ENCODE results near the gene NPIPA1. TPM values are rescaled to one million over a fixed set of nuclear protein-coding genes. Genes with fewer than 3 reads are reported as not detected.
A peak's percentile ranks its signal among the peaks of the same experiment; 100 is the strongest.
"Not testable (repeated sequence)": the region's sequence is repeated elsewhere in the genome, so short reads cannot be mapped to it uniquely, and the experiment has no call there.

Gene NPIPA1
- total and polyA plus RNA-seq, 2 of the 13 experiments (the other 11 are each of a cell fraction or from before 2014, with no cell fraction given) = 75.9 to 183 TPM

GRCh38 chr16:14989291-14990281 lies 52.3 kb downstream of the NPIPA1 start:
- ATAC-seq (peak; percentile 95), DNase-seq (ENCODE audit: low spot score) (peak; percentile 21)
- CTCF ChIA-PET (ENCODE audit: low intra/inter-chr PET ratio, low total read pairs); intact Hi-C loops (cut with micrococcal nuclease; ENCODE audit: unreplicated experiment); BruUV-seq (replicated peaks); FAIRE-seq; POLR2A ChIA-PET; H2AFZ ChIP-seq (ENCODE audit: low read length); H3K9me3 ChIP-seq (ENCODE audit: low read length); in situ Hi-C loops (cut with HindIII; ENCODE audit: extremely low pct_ligation_motif_present, low pct_unique_long_range_greater_than_20kb); H3K27me3 ChIP-seq (ENCODE audit: control insufficient read depth in 1 of 2, insufficient read depth in 2 of 2, low read length in 2 of 2): not testable (repeated sequence)
- Histone ChIP-seq H3K36me3 (replicated peaks in 1 of 2; ENCODE audit: control insufficient read depth in 1 of 2, insufficient read depth in 2 of 2, low read length in 2 of 2) (peaks cover 0 to 11% of the 10 kb centered on the region in 2 experiments; a peak in 2 of 5 replicates), H3K27ac (ENCODE audit: extremely low read length, insufficient read depth, low read length) (peak overlapping the region; percentile 86), H3K79me2 (ENCODE audit: insufficient read depth, low read length) (peaks cover 74% of the 10 kb centered on the region), H4K20me1 (ENCODE audit: insufficient read depth, low read length) (peaks cover 14% of the 10 kb centered on the region), H3K9ac (ENCODE audit: insufficient read depth, low read depth, low read length) (peak overlapping the region; percentile 79), H3K4me2 (ENCODE audit: low read depth, low read length) (peak overlapping the region; percentile 87), H3K4me1 (ENCODE audit: insufficient read depth, low read length) (peaks cover 34% of the 10 kb centered on the region), H3K4me3 (replicated peaks in 1 of 3; ENCODE audit: insufficient read depth in 1 of 3, low read depth in 2 of 3, low read length in 3 of 3) (peak overlapping the region; percentile 64 to 69 (median 69))
- 36% methylated on average over 50 of the region's 98 CpGs for WGBS (ENCODE audit: low lambda C conversion rate)
- peak; percentile 95 for TF ChIP-seq ZFY (CRISPR knock-in tag; IDR thresholded peaks at IDR 0.05)
- peak; percentile 79 for TF ChIP-seq ZNF687 (CRISPR knock-in tag; IDR thresholded peaks at IDR 0.05)
- TF ChIP-seq, protein P1, sequence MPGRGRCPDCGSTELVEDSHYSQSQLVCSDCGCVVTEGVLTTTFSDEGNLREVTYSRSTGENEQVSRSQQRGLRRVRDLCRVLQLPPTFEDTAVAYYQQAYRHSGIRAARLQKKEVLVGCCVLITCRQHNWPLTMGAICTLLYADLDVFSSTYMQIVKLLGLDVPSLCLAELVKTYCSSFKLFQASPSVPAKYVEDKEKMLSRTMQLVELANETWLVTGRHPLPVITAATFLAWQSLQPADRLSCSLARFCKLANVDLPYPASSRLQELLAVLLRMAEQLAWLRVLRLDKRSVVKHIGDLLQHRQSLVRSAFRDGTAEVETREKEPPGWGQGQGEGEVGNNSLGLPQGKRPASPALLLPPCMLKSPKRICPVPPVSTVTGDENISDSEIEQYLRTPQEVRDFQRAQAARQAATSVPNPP (CRISPR knock-in tag; IDR thresholded peaks at IDR 0.05) = 0 out of 2 replicates have a peak, but pooled peaks have one; percentile 14
- TF ChIP-seq IKZF4 (CRISPR knock-in tag; IDR thresholded peaks at IDR 0.05; ENCODE audit: borderline replicate concordance, low read depth, not compliant biosample characterization) = peak; percentile 62
- TF ChIP-seq ZBTB10 (CRISPR knock-in tag; IDR thresholded peaks at IDR 0.05; ENCODE audit: borderline replicate concordance) = peak; percentile 32; the same call in 1 of the 2 replicates
- TF ChIP-seq PATZ1 (CRISPR knock-in tag; IDR thresholded peaks at IDR 0.05) = peak; percentile 64; the same call in 1 of the 2 replicates
- TF ChIP-seq ASH2L (IDR thresholded peaks at IDR 0.05; ENCODE audit: insufficient read length, low read depth, low read length) = peak; percentile 68
- peak; percentile 36; the same call in 1 of the 2 replicates for TF ChIP-seq PHF8 (CRISPR knock-in tag; IDR thresholded peaks at IDR 0.05)
- TF ChIP-seq ATF7-NPFF (CRISPR knock-in tag; IDR thresholded peaks at IDR 0.05; ENCODE audit: low read depth) = peak; percentile 59; the same call in 1 of the 2 replicates
- peak; percentile 61; the same call in 1 of the 2 replicates for TF ChIP-seq MEIS2 (CRISPR knock-in tag; IDR thresholded peaks at IDR 0.05)
- TF ChIP-seq YEATS4 (CRISPR knock-in tag; IDR thresholded peaks at IDR 0.05; ENCODE audit: borderline replicate concordance) = peak; percentile 92
